ENCODE measurements around the gene DUS4L. TPM values are rescaled to one million over a fixed set of nuclear protein-coding genes. Genes with fewer than 3 reads are reported as not detected.

Gene DUS4L
- total and polyA plus RNA-seq, 2 of the 13 experiments (the other 11 are each of a cell fraction or from before 2014, with no cell fraction given) = 5.6 to 9.8 TPM

GRCh38 chr7:107579885-107580715 is 16.3 kb downstream of the DUS4L start, which contains the start of gene BCAP29 (continued):
- TF ChIP-seq HCFC1 (IDR thresholded peaks at IDR 0.05; ENCODE audit: low read depth, low read length) (0 out of 2 replicates have a peak, but pooled peaks have one; percentile 14), TARDBP (CRISPR knock-in tag; IDR thresholded peaks at IDR 0.05) (0 out of 2 replicates have a peak, but pooled peaks have one; percentile 12), PITX1 (CRISPR knock-in tag; IDR thresholded peaks at IDR 0.05) (no peak), ZNF670 (CRISPR knock-in tag; IDR thresholded peaks at IDR 0.05; ENCODE audit: borderline replicate concordance) (no peak), ZNF790 (CRISPR knock-in tag; IDR thresholded peaks at IDR 0.05; ENCODE audit: borderline replicate concordance) (no peak; the same call in 1 of the 2 replicates), IRX3 (CRISPR knock-in tag; IDR thresholded peaks at IDR 0.05; ENCODE audit: borderline replicate concordance, low read depth) (no peak; the same call in 1 of the 2 replicates), ZBTB26 (CRISPR knock-in tag; IDR thresholded peaks at IDR 0.05; ENCODE audit: borderline replicate concordance) (no peak), HMG20A (CRISPR knock-in tag; IDR thresholded peaks at IDR 0.05; ENCODE audit: borderline replicate concordance) (no peak; the same call in 1 of the 2 replicates), ZNF530 (CRISPR knock-in tag; IDR thresholded peaks at IDR 0.05; ENCODE audit: low read depth) (no peak), ZKSCAN1 (IDR thresholded peaks at IDR 0.05; ENCODE audit: low read length) (no peak), ZNF841 (CRISPR knock-in tag; IDR thresholded peaks at IDR 0.05; ENCODE audit: borderline replicate concordance) (no peak), ZSCAN12 (CRISPR knock-in tag; IDR thresholded peaks at IDR 0.05) (no peak), ZNF20 (CRISPR knock-in tag; IDR thresholded peaks at IDR 0.05) (no peak), MLLT10 (CRISPR knock-in tag; IDR thresholded peaks at IDR 0.05) (no peak), TBX3 (IDR thresholded peaks at IDR 0.05; ENCODE audit: borderline replicate concordance) (no peak), CSRNP1 (CRISPR knock-in tag; IDR thresholded peaks at IDR 0.05) (no peak; the same call in 1 of the 2 replicates), GTF2F1 (IDR thresholded peaks at IDR 0.05; ENCODE audit: low read length) (no peak), MXD1 (CRISPR knock-in tag; IDR thresholded peaks at IDR 0.05) (peak; percentile 67; the same call in 1 of the 2 replicates), NFRKB (IDR thresholded peaks at IDR 0.05) (no peak)
